ENCODE measurements around the gene ISG15.
"Not testable (repeated sequence)": the region's sequence is repeated elsewhere in the genome, so short reads cannot be mapped to it uniquely, and the experiment has no call there.

The ISG15 gene

DNA sequence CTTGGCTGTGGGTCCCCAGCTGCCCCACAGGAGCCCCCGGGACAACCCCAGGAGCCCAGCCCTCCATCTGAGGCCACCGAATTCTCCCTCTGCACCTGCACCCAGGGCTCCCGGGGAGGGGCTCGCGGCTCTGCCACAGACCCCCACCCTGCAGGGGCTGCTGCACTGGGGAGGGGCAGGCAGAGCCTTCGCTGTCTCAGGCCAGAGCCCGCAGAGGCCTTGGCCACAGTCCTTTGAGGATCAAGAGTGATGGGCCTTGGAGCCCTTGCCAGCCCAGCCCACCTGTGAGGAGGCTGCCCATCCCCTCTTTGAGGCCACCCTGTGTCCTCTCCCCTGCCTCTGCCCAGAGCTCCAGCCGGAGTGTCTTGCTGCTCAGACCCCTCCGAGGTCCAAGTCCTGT lies 37.9 kb upstream of the ISG15 start:
- no peak for DNase-seq (ENCODE audit: low read depth)

DNA sequence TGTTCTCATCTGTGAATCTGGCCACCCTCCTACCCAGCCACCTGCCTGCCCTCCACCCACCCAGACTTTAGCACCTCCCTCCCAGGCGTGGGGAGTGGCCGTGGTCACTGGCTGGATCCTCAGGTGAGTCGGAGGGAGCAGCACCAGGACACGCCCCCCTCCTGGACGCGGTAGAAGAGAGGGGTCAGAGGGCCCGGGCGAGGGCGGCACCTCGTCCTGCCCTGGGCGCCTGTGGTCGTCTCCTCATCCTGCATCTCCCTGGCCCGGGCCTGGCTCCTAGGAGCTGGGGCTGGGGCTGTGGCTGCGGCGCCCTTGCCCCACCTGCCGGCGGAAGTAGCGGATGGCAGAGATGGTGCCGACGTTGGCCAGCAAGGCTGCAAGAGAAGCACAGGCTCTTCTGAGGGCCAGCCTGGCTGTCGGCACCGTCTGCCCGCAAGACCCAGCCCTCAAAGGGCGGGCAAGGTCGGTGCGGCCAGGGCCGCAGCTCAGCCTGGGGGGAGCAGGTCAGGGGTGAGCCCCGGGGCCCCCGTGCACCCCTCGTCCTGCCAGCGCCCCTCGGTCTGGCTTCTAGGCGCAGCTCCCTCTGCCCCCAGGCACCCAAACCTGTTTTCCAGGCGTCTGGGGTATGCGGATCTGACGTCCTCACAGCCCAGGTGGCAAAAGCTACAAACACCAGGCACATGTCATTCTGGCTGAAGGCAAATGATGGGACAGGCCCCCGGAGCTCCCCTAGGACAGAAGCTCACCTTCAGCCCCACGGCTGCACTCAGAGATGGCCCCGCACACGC lies 37.2 kb upstream of the ISG15 start:
- no peak for DNase-seq (ENCODE audit: low read depth)

DNA sequence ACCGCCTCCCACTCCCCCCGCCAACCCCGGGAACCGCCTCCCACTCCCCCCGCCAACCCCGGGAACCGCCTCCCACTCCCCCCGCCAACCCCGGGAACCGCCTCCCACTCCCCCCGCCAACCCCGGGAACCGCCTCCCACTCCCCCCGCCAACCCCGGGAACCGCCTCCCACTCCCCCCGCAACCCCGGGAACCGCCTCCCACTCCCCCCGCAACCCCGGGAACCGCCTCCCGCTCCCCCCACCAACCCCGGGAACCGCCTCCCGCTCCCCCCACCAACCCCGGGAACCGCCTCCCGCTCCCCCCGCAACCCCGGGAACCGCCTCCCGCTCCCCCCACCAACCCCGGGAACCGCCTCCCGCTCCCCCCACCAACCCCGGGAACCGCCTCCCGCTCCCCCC lies 36.5 kb upstream of the ISG15 start:
- DNase-seq (ENCODE audit: low read depth) = not testable (repeated sequence)

DNA sequence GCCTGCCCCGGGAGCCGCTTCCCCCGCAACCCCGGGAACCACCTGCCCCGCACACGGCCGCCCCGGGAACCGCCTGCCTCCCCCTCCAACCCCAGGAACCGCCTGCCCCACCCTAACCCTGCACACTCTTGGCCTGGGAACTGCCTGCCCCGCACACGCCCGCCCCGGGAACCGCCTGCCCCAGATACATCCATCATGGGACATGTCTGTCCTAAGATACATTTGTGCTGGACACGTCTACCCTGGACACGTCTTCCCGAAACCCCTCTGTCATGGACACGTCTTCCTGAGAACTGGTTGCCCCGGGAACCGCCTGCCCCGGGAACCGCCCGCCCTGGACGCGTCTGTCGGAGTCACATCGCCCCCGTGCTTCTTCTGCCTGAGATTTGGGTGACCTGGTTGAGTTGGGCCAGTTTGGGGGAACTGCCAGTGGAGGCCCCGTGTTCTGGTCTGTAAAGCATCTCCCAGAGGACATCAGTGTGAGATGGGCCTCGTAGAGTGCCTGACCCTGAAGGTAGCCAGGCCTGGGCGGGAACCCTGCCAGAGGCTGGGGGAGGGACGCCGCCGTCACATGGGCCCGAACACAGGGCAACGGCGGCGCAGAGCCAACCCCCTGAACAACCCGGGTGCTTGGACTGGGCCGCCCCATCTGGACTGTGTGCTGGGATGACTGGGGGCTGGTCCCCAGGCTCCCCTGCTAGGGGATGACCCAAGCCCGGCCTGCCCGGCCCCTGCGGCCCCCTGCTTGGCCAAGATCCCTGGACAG lies 35.0 kb upstream of the ISG15 start:
- no peak for DNase-seq (ENCODE audit: low read depth)

DNA sequence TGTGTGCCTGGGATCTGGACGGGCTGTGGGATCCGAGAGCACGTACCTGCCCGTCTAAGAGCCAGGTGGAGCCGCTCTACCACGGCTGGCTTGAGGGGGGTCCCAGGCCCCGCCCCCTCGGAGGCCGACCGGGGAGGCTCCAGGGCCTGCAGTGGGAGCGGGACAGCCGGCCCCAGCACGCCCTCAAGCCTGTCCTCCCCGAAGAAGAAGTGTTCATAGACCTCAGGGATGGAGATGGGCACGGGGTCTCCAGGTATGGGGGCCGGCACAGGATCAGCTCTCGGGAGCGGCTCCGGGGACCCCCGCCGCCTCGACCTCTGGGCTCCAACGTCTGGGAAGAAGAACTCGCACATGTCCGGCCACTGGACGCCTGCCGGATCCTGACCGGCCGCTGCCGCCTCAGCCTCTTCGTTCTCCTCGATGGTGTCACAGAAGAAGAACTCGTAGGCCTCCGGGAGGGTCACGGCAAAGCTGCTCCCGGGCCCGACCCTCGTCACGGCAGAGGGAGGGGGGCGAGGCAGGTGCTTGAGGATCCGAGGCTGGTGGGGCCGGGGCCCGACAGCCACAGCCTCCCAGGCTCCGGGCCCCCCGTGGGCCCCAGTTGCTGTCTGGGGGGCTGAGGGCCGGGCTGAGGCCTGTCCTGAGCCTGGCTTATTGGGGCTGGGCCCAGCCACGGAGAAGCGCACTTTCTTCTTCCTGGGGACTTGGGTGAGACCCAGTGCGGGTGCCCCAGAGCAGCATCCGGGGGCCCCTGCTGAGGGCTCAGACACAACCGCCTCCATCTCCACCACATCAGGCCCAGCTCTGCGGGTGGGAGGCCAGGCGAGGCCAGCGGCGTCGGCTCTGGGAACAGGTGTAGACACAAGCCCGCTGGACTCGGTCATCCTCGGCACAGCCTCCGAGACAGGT lies 34.2 kb upstream of the ISG15 start:
- no peak for DNase-seq (ENCODE audit: low read depth)

DNA sequence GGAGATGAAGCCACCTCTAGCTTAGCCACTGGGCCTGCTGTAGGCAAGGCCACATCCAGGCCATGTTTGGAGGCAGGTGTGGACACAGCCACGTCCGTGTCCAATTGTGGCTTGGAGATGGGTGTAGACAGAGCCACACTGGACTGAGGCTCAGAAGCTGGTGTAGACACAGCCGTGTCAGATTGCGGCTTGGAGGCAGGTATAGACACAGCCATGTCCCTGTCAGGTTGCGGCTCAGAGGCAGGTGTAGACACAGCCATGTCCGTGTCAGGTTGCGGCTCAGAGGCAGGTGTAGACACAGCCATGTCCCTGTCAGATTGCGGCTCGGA lies 33.6 kb upstream of the ISG15 start:
- no peak for DNase-seq (ENCODE audit: low read depth)

DNA sequence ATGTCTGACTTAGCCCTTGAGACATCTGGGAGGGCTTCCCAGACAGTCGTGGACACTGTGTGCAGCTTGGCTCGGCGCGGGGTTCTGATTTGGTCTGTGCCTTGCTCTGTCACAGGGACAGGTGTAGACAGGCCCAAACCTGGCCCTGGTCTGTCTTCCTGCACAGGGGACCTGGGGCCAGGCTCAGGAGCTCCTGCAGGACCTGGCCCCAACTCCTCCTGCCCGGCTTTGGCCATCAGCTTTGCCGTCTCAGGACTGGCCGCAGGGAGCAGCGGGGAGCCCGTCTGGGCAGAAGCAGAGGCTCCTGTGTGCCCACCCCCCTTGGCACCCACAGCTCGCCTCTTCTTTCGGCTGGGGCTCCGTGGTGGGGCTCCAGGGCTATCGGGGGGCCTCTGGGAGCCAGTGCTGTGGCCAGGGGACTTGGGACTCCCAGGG lies 33.1 kb upstream of the ISG15 start:
- no peak for DNase-seq (ENCODE audit: low read depth)

DNA sequence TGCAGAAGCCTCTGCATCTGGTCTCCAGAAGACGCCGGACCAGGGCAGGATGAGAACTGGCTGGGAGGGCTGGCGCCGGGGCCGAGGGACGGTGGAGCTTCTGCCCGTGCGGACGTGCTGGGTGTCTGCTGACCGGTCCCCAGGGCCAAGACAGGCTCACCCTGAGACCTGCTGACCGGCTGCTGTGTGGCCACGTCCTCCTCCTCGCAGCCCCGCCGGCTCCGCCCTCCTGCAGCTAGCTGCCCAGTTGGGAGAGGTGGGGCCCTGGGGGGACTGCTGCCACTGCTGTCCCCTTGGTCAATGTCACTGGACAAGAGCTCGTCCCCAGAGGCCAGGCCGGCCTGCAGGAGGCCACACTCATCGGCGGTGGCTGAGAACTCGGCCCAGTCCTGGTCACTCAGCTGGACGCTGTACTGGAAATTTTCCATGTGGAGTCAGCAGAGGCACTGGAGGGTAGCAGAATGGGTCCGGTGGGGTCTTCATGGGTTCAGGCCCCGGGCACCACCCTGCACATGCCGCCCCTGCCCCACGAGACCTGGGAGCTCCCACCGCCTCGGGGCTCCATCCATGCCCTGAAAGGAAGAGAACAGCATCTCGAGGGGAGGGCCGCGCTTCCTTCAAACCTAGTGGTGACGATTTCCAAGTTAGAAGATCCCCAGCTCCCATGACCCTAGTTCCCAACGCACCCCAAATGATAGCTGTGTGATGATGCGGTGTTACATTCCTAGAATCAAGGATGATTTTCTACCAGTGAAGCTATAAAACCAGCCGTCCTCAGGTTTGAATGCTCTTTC lies 32.5 kb upstream of the ISG15 start:
- DNase-seq (ENCODE audit: low read depth) = no peak

DNA sequence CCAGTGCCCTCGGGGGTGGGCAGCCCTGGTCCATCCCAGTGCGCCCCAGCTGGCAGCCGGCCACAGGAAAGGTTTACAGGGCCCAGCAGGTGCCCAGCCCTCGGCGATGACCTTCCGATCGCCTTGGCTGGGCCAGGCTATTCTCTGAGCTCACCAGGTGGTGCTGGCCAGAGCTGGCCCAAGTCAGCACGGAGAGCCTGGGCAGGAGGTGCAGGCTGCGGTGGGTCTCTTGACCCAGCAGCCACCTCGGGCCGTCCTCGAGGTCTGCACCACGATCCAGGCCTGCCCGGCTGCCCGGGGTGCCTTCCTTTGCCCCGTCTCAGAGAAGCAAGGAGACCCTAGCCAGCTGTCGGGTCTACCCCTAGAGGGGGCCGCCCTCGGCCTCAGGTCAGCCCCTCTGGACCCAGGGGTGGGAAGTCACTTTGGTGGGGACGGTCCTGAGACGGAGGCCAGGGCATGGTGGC lies 31.8 kb upstream of the ISG15 start:
- no peak for DNase-seq (ENCODE audit: low read depth)

DNA sequence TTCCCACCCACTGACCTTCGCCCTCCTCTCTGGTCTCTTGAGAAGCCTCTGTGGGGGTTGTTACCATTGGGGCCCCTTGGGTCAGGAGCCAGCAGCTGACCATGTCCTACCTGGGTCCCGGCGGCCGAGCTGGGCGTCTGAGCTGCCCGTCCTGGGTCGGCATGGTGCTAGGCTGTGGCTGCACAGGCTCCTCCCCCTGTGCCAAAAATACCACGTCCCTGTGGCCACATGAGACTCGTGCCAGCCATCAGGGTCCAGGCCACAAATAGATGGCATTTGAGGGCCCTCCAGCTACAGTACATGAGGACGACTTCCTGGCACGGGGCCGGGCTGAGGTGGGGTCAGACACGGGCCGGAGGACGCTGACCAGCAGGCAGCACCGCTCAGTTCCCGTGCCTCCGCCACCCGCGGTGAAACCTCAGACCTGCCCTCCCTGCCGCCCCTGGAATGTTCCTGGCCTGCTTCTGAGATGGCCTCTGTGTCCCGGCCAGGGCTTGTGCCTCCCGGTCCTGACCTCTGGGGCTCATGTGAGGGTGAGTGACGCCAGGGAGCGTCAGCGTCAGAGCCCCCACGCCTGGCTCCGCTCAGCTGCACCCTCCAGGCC lies 31.2 kb upstream of the ISG15 start, which contains the start of gene PERM1:
Gene PERM1 (minus strand): TSS at position 139 of the 604 bp plus-strand sequence. CDS start 1,064 bp downstream, outside the sequence.
- no peak for DNase-seq (ENCODE audit: low read depth)

DNA sequence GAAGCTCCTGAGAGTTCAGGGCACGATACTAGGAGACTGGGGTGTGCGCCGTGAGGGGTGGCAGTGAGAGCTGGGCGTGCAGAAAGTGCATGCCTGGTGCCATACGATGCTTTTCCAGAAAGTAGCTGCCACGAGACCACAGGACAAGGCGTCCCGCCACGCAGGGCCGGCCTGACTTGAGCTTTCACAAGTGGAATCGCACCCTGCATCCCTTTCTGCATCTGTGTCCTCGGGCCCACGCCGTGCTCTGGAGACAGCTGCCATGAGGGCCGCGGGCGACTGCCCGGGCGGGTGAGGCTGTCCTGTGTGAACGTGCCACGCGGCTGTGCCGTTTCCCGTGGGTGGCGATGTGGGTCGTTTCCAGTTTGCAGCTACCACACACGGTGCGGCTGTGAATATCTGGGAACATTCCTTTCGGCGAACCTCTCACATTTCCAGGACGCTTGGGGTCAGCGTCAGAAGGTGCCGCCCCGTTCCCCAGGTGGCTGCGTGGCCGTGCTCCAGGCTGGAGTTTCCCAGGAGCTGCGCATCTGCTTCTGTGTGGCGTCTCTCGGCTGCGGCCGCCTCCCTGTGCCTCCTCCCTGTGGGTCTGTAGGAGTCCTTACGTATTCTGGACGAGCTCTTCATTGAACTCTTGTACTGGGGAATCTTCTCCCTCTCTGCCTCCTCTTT lies 30.4 kb upstream of the ISG15 start:
- DNase-seq (ENCODE audit: low read depth) = no peak

DNA sequence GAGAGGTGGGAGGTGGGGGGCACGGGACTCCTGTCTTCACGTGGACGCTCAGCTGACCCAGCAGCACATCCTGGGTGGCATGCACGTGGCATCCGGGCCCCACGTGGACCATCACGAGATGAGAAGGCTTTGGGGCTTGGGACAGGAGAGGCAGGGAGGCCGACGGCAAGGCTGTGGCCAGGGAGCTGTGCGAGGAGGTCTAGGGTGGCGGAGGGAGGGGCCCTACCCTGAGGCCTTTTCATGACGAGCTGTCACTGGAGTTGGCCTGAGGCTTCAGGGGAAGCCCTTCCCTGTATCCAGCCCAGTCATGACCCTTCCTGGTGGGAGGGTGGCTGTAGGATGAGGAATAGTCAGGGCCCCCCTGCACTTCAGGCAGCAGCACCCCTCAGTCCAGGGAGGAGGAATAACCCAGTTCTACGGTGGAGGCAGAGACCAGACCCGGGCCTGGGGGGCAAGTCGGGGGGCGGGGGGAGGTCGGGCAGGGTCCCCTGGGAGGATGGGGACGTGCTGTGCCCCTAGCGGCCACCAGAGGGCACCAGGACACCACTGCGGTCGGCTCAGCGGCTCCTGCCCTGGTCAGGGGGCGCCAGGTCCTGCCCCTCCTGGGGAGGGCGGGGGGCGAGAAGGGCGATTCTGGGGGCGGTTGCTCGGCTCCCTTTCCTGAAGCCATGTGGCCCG lies 29.4 kb upstream of the ISG15 start:
- peak; percentile 48 for DNase-seq (ENCODE audit: low read depth)

DNA sequence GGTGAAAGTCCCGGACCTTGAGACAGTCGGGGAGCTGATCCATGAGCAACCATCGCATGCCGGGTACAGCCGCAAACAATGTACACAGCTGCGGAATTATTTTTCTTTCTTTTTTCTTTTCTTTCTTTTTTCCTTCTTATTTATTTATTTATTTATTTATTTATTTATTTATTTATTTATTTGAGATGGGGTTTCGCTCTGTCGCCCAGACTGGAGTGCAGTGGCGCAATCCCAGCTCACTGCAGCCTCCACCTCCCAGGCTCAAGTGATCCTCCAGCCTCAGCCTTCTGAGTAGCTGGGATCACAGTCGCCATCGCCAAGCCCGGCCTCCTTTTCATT lies 28.9 kb upstream of the ISG15 start:
- DNase-seq (ENCODE audit: low read depth) = no peak

DNA sequence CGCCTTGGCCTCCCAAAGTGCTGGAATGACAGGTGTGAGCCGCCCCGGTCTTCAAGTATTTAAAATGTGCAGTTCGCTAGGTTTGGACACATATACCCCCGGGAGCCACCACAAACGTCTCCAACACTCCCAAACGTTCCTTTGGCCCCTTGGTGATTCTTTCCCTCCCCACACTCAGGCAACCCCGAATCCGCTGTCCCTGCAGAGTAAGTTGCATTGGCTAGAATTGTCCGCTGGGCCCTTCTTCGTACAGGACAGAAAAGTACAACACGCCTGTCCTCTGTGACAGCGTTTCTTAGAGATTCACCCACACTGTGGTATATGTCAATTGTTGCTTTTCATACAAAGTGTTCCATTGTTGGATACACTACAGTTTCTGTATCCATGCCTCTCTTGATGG lies 28.2 kb upstream of the ISG15 start:
- DNase-seq (ENCODE audit: low read depth) = no peak

DNA sequence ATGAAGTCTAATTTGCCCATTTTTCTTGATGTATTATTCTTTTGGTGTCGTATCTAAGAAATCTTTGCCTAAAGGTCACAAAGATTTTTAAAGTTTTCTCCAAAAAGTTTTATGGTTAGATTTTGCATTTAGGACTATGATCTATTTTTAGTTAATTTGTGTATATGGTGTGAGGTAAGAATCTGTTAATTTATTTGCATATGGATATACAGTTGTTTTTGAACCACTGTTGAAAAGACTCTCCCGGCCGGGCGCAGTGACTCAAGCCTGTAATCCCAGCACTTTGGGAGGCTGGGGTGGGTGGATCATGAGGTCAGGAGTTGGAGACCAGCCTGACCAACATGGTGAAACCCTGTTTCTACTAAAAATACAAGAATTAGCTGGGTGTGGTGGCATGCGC lies 25.2 kb upstream of the ISG15 start:
- not testable (repeated sequence) for DNase-seq (ENCODE audit: low read depth)

DNA sequence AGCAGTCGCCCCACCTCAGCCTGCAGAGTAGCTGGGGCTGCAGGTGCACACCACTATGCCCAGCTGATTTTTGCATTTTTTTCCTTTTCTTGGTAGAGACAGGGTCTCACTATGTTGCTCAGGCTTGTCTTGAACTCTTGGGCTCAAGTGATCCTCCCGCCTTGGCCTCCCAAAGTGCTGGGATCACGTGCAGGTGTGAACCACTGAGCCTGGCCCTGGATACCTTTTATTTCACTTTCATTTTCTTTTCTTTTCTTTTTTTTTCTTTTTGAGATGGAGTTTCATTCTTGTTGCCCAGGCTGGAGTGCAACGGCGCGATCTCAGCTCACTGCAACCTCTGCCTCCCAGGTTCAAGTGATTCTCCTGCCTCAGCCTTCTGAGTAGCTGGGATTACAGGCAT lies 22.0 kb upstream of the ISG15 start:
- DNase-seq (ENCODE audit: low read depth) = not testable (repeated sequence)

DNA sequence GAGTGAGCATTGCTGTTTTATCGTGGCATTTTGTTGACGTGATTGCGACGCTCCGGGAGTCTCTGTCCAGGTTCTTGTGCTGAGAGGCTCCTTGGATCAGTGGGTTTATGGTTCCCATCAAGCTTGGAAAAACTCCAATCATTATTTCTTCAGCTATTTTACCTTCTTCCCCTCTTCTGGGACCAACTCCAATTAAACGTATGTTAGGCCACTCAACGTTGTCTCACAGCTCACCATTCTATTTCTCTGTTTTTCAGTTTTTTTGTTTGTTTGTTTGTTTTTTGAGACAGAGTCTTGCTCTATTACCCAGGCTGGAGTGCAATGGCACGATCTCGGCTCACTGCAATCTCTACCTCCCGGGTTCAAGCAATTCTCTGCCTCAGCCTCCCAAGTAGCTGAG lies 21.4 kb upstream of the ISG15 start:
- DNase-seq (ENCODE audit: low read depth) = no peak

DNA sequence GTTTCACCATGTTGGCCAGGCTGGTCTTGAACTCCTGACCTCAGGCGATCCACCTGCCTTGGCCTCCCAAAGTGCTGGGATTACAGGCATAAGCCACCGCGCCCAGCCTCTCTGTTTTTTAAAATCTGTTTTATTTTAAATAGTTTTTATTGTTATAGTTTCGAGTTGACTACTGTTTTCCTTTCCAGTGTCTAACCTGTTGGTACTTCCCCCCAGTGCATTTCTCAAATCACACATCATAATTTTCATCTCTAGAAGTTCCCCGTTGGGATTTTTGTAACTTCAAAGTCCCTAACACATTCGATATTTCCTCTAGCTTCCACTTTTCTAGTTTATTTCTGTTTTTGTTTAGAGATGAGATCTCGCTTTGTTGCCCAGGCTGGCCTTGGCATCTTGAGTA lies 20.9 kb upstream of the ISG15 start:
- no peak for DNase-seq (ENCODE audit: low read depth)

DNA sequence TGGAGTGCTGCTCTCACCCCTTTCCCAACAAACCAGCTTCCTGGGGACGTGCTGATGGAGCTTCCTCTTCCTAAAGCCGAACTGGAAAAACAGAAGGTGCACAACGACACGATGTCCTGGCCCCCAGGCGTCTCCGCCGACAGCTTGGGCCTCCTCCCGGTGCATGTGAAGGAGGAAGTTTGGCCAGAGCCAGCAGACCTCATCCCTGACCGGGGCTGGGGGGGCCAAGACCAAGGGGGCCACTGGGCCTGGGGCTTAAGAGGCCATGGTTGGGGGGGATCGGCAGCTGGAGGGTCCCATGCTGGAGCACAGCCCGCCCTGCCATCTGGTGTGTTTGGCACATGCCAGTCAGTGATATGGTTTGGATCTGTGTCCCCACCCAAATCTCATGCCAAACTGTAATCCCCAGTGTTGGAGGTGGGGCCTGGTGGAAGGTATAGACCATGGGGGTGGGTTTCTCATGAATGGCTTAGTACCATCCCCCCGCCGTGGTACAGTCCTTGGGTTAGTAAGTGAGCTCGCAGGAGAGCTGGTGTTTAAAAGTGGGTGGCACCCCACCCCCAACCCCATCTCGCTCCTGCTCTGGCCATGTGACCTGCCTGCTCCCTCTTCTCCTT lies 19.8 kb upstream of the ISG15 start:
- no peak for DNase-seq (ENCODE audit: low read depth)

DNA sequence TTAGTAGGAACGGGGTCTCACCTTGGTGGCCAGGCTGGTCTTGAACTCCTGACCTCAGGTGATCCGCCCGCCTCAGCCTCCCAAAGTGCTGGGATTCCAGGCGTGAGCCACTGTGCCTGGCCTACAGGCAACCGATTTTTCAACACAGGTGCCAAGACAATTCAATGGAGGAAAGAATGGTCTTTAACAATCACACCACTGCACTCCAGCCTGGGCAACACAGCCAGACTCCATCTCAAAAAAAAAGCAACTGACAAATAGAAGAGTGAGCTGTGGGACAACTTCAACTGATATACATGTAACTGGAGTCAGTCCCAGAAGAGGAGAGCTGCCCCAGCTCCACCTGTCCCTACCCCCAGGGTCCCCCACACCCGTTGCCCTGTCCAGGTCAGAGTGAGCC lies 18.8 kb upstream of the ISG15 start:
- DNase-seq (ENCODE audit: low read depth) = not testable (repeated sequence)

Data from stimulated activated CD8-positive, alpha-beta memory T cell treated with anti-CD3 and anti-CD28 coated beads, Interleukin-7, amount 100 ng/mL, for 24 hours (primary cell).